CD4-positive, alpha-beta T cell treated with Interleukin-6 at 100 ng/mL for 8 hours (primary cell): ENCODE results near the gene ULK4.
"Not testable (repeated sequence)": the region's sequence is repeated elsewhere in the genome, so short reads cannot be mapped to it uniquely, and the experiment has no call there.

Source experiments
- DNase-seq: peaks from one replicate; pipeline ENCODE4 v3.0.0-alpha.2; 2020; ENCODE audit warnings: mixed read lengths, low spot score

ULK4 gene

GRCh38 chr3:41647730-41648129, 314.2 kb downstream of the ULK4 start:
- not testable (repeated sequence) for DNase-seq

- no peak for DNase-seq
These were observed 321.8 kb downstream of the ULK4 start for GRCh38 chr3:41640076-41640475.

GRCh38 chr3:41638381-41638780, 323.5 kb downstream of the ULK4 start:
- DNase-seq = no peak

- no peak for DNase-seq
These were observed 329.2 kb downstream of the ULK4 start for GRCh38 chr3:41632700-41633099.

GRCh38 chr3:41630708-41631107, 331.2 kb downstream of the ULK4 start:
- no peak for DNase-seq

GRCh38 chr3:41629986-41630385, 331.9 kb downstream of the ULK4 start:
- no peak for DNase-seq

- no peak for DNase-seq
These were observed 332.8 kb downstream of the ULK4 start for GRCh38 chr3:41629072-41629471.

GRCh38 chr3:41627477-41628087, 334.3 kb downstream of the ULK4 start:
- no peak for DNase-seq

- DNase-seq = no peak
These were observed 349.1 kb downstream of the ULK4 start for GRCh38 chr3:41612853-41613252.

- no peak for DNase-seq
These were observed 350.9 kb downstream of the ULK4 start for GRCh38 chr3:41611008-41611407.

- DNase-seq = no peak
These were observed 353.6 kb downstream of the ULK4 start for GRCh38 chr3:41608347-41608746.

GRCh38 chr3:41603807-41604206, 358.1 kb downstream of the ULK4 start:
- DNase-seq = no peak

GRCh38 chr3:41602121-41602520, 359.8 kb downstream of the ULK4 start:
- DNase-seq = no peak

GRCh38 chr3:41601404-41601987, 360.4 kb downstream of the ULK4 start:
- no peak for DNase-seq

- DNase-seq = no peak
These were observed 361.3 kb downstream of the ULK4 start for GRCh38 chr3:41600616-41601015.

- DNase-seq = no peak
These were observed 362.8 kb downstream of the ULK4 start for GRCh38 chr3:41599127-41599484.

- no peak for DNase-seq
These were observed 363.3 kb downstream of the ULK4 start for GRCh38 chr3:41598402-41599126.

GRCh38 chr3:41593774-41594173, 368.1 kb downstream of the ULK4 start:
- no peak for DNase-seq

GRCh38 chr3:41592753-41593510, 369.0 kb downstream of the ULK4 start:
- no peak for DNase-seq

GRCh38 chr3:41583014-41583413, 378.9 kb downstream of the ULK4 start:
- no peak for DNase-seq

GRCh38 chr3:41581700-41582099, 380.2 kb downstream of the ULK4 start:
- DNase-seq = no peak

GRCh38 chr3:41580274-41580959, 381.5 kb downstream of the ULK4 start:
- no peak for DNase-seq
